HG03064 (cell line): ENCODE data around the gene QRICH1.

Experiments
- ATAC-seq: cut with Tn5 transposase; IDR thresholded peaks from one replicate; pipeline ENCODE4 v1.9.1; 2021; ENCODE audit warnings: low read depth; ENCODE audit not compliant: unreplicated experiment

Gene QRICH1

GRCh38 chr3:48980295-48980694, 113.6 kb downstream of the QRICH1 start:
- ATAC-seq, result no peak
